Heart right ventricle (tissue), 16 donors: ENCODE data around the gene NR2F2. TPM values are rescaled to one million over a fixed set of nuclear protein-coding genes. Genes with fewer than 3 reads are reported as not detected.

ENCODE experiments used
- ATAC-seq, 8 donors: fragments of 200-7000 bp; cut with Tn5 transposase; one replicate each; pipeline ENCODE4 v1.9.1; 2020; ENCODE audit warnings: mild to moderate bottlenecking in 8 of 8, moderate library complexity in 8 of 8, moderate number of reproducible peaks in 1 of 8
- DNase-seq, 2 donors: peaks; one replicate each; pipeline ENCODE4 v3.0.0-alpha.2; 2020
- H3K27ac ChIP-seq, 10 donors: fragments of 200-600 bp; sonication (generic) in 2 of 10; one replicate each; pipeline versions ENCODE4 v1.5.0 to v1.8.0; 2020 to 2022; ENCODE audit warnings: mild to moderate bottlenecking in 3 of 10
- H3K27me3 ChIP-seq, 7 donors: fragments of 200-600 bp; one replicate each; pipeline ENCODE4 v1.8.0; 2021 to 2022; ENCODE audit warnings: mild to moderate bottlenecking in 2 of 7
- H3K36me3 ChIP-seq, 9 donors: fragments of 200-600 bp; sonication (generic) in 1 of 9; one replicate each; pipeline versions ENCODE4 v1.5.0 to v1.8.0; 2020 to 2022; ENCODE audit warnings: mild to moderate bottlenecking in 2 of 9
- H3K4me1 ChIP-seq, 9 donors: fragments of 200-600 bp; sonication (generic) in 1 of 9; one replicate each; pipeline versions ENCODE4 v1.5.0 to v1.8.0; 2020 to 2022; ENCODE audit warnings: mild to moderate bottlenecking in 4 of 9
- H3K4me3 ChIP-seq, 10 donors: fragments of 200-600 bp; sonication (generic) in 2 of 10; one replicate each; pipeline versions ENCODE4 v1.5.0 to v1.8.0; 2020 to 2022; ENCODE audit warnings: mild to moderate bottlenecking in 7 of 10, moderate library complexity in 2 of 10
- H3K9me3 ChIP-seq, 11 donors: fragments of 200-600 bp in 10 of 11; sonication (generic) in 2 of 11; one replicate each; pipeline versions ENCODE4 v1.5.0 to v1.8.0; 2013 to 2022; ENCODE audit warnings: mild to moderate bottlenecking in 2 of 11, control low read depth in 1 of 11, moderate library complexity in 1 of 11
- WGBS, 2 donors: extraction: QIAGEN DNeasy Blood & Tissue Kit; methylation state at CpG; one replicate each; pipeline ENCODE4 v1.1.7; 2013; ENCODE audit warnings: inconsistent platforms in 1 of 2; 5-methylcytosine and 5-hydroxymethylcytosine counted together
- intact Hi-C, 10 donors: fragments of 100-400 bp; cut with DNase I; formaldehyde crosslinking; loops; one replicate each; pipeline versions ENCODE4 v1.11.1 to v1.14.2; 2022
- polyA plus RNA-seq, 2 donors: library from polyadenylated mRNA; stranded (reverse); fragments of 200-250 nt; gene quantifications; one replicate each; pipeline ENCODE4 v1.2.3, GENCODE V29; 2013
- total RNA-seq, 10 donors: library from RNA; stranded (reverse); fragmentation: NEBNext Ultra II Directional in 3 of 10; extraction: Animal tissue kit (Norgen Biotek cat#: 25700) in 3 of 10; gene quantifications; one replicate each; pipeline versions ENCODE4 v1.2.1 to v1.2.4, GENCODE V29; 2021 to 2023
- TF ChIP-seq, protein P1 (sequence below), 9 donors: fragments of 200-600 bp; sonication (generic) in 2 of 9; IDR thresholded peaks; one replicate each; pipeline versions ENCODE4 v1.5.0 to v1.8.0; 2021 to 2022; ENCODE audit warnings: antibody characterized with exemption in 9 of 9, mild to moderate bottlenecking in 5 of 9, moderate library complexity in 1 of 9
- donor health status: Arrhythmogenic right ventricular cardiomyopathy.
- donor health status: ischemic (EF 13 %, LVEDD 7.1; RV severe dilation, severe dysfunction).
- donor health status: healthy with polysubstance abuse.
- donor health status: DM: no; HTN: yes; CAD: no.
- donor health status: DM: no; HTN: no; CAD: no.
- donor health status: ischemic (EF 25% LVEDD 6.9; RV normal size, moderate dysfunction).
- donor health status: ischemic (EF 25% LVEDD 5.7; RV mildly dilated, moderate dysfunction).
- donor health status: healthy.
- donor health status: DM: yes; HTN: yes; CAD: no.
- donor health status: Ischemic cardiomyopathy.
- donor health status: ischemic (EF 35%, LVEDD 5.7; RV mildly dilated, moderate dysfunction).
- donor health status: nonischemic (EF 11% LVEDD 7.7; RV severe dilation, severe dysfunction).
- donor health status: DM: yes; HTN: yes; CAD: no.
- donor health status: PGD.
- donor health status: ischemic (EF 29% LVEDD 5.4; RV normal size, mild dysfunction).
- donor health status: nonischemic (EF 23%, LVEDD 6.1; RV moderate dilation, normal function).

The NR2F2 gene
- total and polyA plus RNA-seq, 12 donors = 8.2 to 31.7 (median 16.1) TPM

DNA sequence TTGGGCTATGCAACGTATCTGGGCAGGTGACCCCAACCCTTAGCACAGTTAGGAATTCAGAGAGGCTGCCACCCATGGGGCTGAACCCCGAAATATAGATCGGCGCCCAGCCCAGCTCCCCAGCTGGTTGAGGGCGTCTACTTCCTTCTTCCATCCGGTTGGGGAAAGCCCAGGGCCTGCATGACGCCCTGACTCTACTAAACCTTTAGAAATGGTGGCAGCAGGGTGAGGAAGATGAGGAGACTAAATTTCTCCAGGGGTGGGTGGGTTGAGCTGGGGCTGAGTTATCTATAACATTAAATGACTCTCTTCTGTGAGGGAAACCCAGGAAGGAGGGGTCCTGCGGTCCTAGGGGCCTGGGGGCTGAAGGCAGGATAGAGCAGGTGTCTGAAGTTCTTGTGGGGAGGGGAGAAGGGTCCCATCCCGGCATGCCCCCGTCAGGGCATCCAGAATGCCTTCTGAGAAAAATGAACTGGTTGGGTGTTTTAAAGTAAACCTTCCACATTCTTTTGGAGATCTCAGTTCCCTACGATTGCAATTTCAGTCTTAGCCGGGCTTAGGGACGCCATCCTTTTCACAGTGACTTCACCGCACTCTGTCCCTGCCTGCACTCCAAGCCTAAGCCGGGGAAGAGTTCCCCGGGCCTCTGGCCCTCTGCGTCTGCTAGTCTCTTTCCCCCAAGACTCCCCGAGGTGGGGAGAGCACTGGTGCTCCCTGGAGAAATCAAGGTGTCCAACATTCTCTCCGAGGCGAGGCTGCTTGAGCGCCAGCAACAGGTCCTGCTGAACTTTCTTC lies 28.5 kb downstream of the NR2F2 start:
- WGBS, 2 donors = 41 to 59% methylated on average over 21 of the region's 21 CpGs
- ATAC-seq = no peak
- peaks cover 6 to 98% (median 73%) of the 10 kb centered on the region in 7 donors for H3K27me3 ChIP-seq
- H3K4me3 ChIP-seq = peak overlapping the region in 6 of 10 donors; percentile 51 to 62 (median 54)
- no peak for DNase-seq
- no peaks in the 10 kb centered on the region for H3K36me3 ChIP-seq
- H3K4me1 ChIP-seq = peaks cover 0 to 55% (median 31%) of the 10 kb centered on the region in 9 donors
- intact Hi-C loops = loop anchor here (5.0 to 10.0 kb wide), 13 partner anchors 56 to 1684 kb away; no protein-coding TSS in a partner anchor
- H3K9me3 ChIP-seq = no peaks in the 10 kb centered on the region
- peak overlapping the region in 7 of 10 donors; percentile 26 to 73 (median 60) for H3K27ac ChIP-seq
- TF ChIP-seq, protein P1, sequence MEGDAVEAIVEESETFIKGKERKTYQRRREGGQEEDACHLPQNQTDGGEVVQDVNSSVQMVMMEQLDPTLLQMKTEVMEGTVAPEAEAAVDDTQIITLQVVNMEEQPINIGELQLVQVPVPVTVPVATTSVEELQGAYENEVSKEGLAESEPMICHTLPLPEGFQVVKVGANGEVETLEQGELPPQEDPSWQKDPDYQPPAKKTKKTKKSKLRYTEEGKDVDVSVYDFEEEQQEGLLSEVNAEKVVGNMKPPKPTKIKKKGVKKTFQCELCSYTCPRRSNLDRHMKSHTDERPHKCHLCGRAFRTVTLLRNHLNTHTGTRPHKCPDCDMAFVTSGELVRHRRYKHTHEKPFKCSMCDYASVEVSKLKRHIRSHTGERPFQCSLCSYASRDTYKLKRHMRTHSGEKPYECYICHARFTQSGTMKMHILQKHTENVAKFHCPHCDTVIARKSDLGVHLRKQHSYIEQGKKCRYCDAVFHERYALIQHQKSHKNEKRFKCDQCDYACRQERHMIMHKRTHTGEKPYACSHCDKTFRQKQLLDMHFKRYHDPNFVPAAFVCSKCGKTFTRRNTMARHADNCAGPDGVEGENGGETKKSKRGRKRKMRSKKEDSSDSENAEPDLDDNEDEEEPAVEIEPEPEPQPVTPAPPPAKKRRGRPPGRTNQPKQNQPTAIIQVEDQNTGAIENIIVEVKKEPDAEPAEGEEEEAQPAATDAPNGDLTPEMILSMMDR (IDR thresholded peaks at IDR 0.05) = no peak

DNA sequence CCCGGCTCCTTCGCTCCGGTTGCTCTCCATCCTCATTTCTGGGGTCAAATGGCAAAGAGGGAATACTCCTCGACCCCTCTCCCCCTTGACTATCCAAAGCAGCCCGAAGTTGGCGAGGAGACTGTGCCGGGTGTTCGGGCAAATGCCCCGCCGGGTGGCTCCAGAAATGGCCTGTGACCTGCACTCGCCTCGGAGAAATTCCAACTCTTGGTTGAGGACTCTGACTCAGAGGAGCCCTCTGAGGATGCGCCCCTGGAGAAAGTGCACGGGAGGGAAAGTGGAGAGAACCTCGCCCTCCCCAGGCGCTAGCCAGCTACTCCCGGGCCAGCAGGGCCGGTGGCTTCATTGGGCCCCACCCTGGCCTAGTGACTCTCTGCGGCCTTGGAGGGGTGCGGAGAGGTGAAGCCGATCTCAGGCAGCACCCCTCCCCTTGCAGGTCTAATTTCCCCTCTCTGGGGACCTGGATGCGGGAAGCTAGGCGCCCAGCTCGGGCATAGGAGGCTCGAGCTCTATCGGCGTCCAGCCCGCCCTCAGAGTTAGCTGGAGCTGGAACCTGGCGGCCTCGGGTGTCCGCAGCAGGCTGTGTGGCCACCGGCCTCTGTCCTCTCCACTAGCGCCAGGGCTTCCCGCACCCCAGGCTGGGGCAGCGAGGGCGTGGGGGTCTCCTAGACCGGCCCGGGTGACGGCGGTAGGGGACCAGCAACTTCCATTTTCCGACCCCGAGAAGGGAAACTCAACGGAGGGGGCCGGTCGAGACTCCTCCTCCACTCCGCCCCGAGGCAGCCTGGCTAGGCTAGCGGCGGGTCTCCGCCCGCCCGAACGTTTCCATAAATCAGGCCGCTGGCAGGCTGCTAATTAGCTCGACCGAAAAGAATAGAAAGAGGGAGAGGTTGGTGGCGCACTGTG lies 29.4 kb downstream of the NR2F2 start:
- intact Hi-C loops = loop anchor here (5.0 to 10.0 kb wide), 14 partner anchors 55 to 1685 kb away; no protein-coding TSS in a partner anchor
- DNase-seq = peak in 1 of 2 donors; percentile 42
- ATAC-seq = peak; percentile 8 to 64 (median 44)

DNA sequence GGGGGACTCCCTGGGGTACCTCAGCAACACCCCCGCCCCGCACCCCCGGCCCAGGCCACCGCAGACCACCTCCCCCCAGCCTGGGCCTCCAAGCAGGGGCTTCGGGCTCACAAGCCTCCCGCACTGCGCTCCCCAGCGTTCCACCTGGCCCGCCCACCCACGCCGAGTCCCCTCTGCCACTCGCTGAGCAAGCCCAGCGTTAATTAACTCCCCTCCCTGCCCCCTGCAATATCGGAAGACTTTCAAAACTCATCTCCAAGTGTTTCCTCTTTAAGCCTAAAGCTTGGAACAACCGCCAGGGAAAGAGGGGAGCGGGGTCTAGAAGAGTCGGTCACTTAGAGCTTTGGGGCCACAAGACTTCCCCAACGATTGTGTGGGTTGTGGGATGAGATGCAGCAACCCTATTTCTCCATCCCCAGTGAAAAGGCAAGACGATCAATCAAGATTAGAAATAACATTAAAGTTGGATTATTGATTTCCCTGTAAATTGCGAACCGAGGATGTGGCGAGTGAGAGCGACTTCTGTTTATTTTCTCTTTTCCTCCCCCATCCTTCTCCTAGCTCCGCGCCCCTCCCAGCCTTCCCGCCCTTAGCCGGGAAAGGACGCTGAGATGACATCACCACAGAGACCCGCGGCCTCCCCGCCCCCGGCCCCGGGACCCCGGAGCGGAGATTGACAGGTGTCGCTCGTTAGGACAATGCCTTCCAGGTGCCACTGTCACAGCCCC lies 30.2 kb downstream of the NR2F2 start:
- Histone ChIP-seq H3K9me3 (no peaks in the 10 kb centered on the region), H3K4me3 (peak overlapping the region in 9 of 10 donors; percentile 28 to 62 (median 52)), H3K4me1 (peaks cover 0 to 39% (median 23%) of the 10 kb centered on the region in 9 donors), H3K27ac (peak overlapping the region in 7 of 10 donors; percentile 46 to 73 (median 60)), H3K27me3 (peaks cover 6 to 98% (median 72%) of the 10 kb centered on the region in 7 donors), H3K36me3 (no peaks in the 10 kb centered on the region)
- ATAC-seq = no peak
- intact Hi-C loops = loop anchor here in 4 of 10 donors (5.0 to 10.0 kb wide), 5 partner anchors 224 to 1394 kb away; no protein-coding TSS in a partner anchor
- no peak for DNase-seq
- TF ChIP-seq, protein P1 (IDR thresholded peaks at IDR 0.05) = no peak
- 14 to 29% methylated on average over 37 of the region's 37 CpGs for WGBS, 2 donors

More for the DNA sequence above, 29.4 kb downstream of the NR2F2 start:
- H3K4me1 ChIP-seq = peaks cover 0 to 48% (median 23%) of the 10 kb centered on the region in 9 donors
- no peaks in the 10 kb centered on the region for H3K36me3 ChIP-seq
- TF ChIP-seq, protein P1 (IDR thresholded peaks at IDR 0.05) = no peak
- H3K4me3 ChIP-seq = peak overlapping the region; percentile 14 to 62 (median 52)
- WGBS, 2 donors = 17 to 25% methylated on average over 55 to 57 of the region's 57 CpGs
- H3K9me3 ChIP-seq = no peaks in the 10 kb centered on the region
- H3K27me3 ChIP-seq = peaks cover 6 to 98% (median 71%) of the 10 kb centered on the region in 7 donors
- peak overlapping the region in 9 of 10 donors; percentile 41 to 73 (median 60) for H3K27ac ChIP-seq
